ENCODE results near the gene PTPRD.

The PTPRD gene

GRCh38 chr9:9498846-9499245 lies 1114.0 kb downstream of the PTPRD start (continued):
- TF ChIP-seq ZNF704 (tag by site-specific recombination; IDR thresholded peaks at IDR 0.05), result no peak
- TF ChIP-seq ZNF18 (tag by site-specific recombination; IDR thresholded peaks at IDR 0.05), result no peak
- TF ChIP-seq GLI4 (tag by site-specific recombination; IDR thresholded peaks at IDR 0.05), result no peak
- TF ChIP-seq ZSCAN4 (tag by site-specific recombination; IDR thresholded peaks at IDR 0.05), result no peak
- no peak for TF ChIP-seq SCRT1 (tag by site-specific recombination; IDR thresholded peaks at IDR 0.05; ENCODE audit: borderline replicate concordance)

GRCh38 chr9:9498128-9498527 lies 1114.7 kb downstream of the PTPRD start:
- TF ChIP-seq ZNF596 (tag by site-specific recombination; IDR thresholded peaks at IDR 0.05), result no peak
- no peak for TF ChIP-seq ZNF792 (tag by site-specific recombination; IDR thresholded peaks at IDR 0.05)
- TF ChIP-seq ZNF2 (tag by site-specific recombination; IDR thresholded peaks at IDR 0.05), result no peak
- TF ChIP-seq BCL6B (tag by site-specific recombination; IDR thresholded peaks at IDR 0.05), result no peak
- Histone ChIP-seq H3K4me3 (ENCODE audit: low read depth, low read length) (no peak overlapping the region), H3K27ac (ENCODE audit: extremely low read depth, low read depth, low read length) (no peak overlapping the region), H3K36me3 (ENCODE audit: control insufficient read depth in 2 of 2, insufficient read depth in 1 of 2, low read length in 2 of 2) (no peaks in the 10 kb centered on the region), H3K4me1 (ENCODE audit: control insufficient read depth, insufficient read depth, low read length) (no peaks in the 10 kb centered on the region), H3K9me3 (ENCODE audit: control insufficient read depth, insufficient read depth, low read depth, low read length) (no peaks in the 10 kb centered on the region)
- ChIA-PET POLR2A (no interaction called here), CTCF (no interaction called here)

GRCh38 chr9:9494336-9494735 lies 1118.5 kb downstream of the PTPRD start:
- Histone ChIP-seq H3K36me3 (ENCODE audit: control insufficient read depth in 2 of 2, insufficient read depth in 1 of 2, low read length in 2 of 2) (no peaks in the 10 kb centered on the region), H3K4me3 (ENCODE audit: low read depth, low read length) (no peak overlapping the region), H3K27ac (ENCODE audit: extremely low read depth, low read depth, low read length) (no peak overlapping the region), H3K4me1 (ENCODE audit: control insufficient read depth, insufficient read depth, low read length) (no peaks in the 10 kb centered on the region), H3K9me3 (ENCODE audit: control insufficient read depth, insufficient read depth, low read depth, low read length) (no peaks in the 10 kb centered on the region)
- TF ChIP-seq ZNF830 (tag by site-specific recombination; IDR thresholded peaks at IDR 0.05; ENCODE audit: low read depth) (no peak), PRDM4 (tag by site-specific recombination; IDR thresholded peaks at IDR 0.05) (no peak), ZNF140 (tag by site-specific recombination; IDR thresholded peaks at IDR 0.05) (no peak), ZBTB7A (tag by site-specific recombination; IDR thresholded peaks at IDR 0.05; ENCODE audit: low read depth) (no peak), ZBTB8A (tag by site-specific recombination; IDR thresholded peaks at IDR 0.05) (no peak), ZNF558 (tag by site-specific recombination; IDR thresholded peaks at IDR 0.05) (no peak), ZFP37 (tag by site-specific recombination; IDR thresholded peaks at IDR 0.05) (no peak), ZNF26 (tag by site-specific recombination; IDR thresholded peaks at IDR 0.05) (no peak), ZNF561 (tag by site-specific recombination; IDR thresholded peaks at IDR 0.05; ENCODE audit: borderline replicate concordance) (no peak), HOXD13 (CRISPR knock-in tag; IDR thresholded peaks at IDR 0.05; ENCODE audit: borderline replicate concordance) (no peak), OVOL3 (tag by site-specific recombination; IDR thresholded peaks at IDR 0.05) (no peak), ZNF239 (tag by site-specific recombination; IDR thresholded peaks at IDR 0.05) (no peak), ZSCAN4 (tag by site-specific recombination; IDR thresholded peaks at IDR 0.05) (no peak), OSR2 (tag by site-specific recombination; IDR thresholded peaks at IDR 0.05) (no peak), ZNF366 (tag by site-specific recombination; conservative IDR thresholded peaks at IDR 0.05) (no peak), ZNF214 (tag by site-specific recombination; IDR thresholded peaks at IDR 0.05; ENCODE audit: borderline replicate concordance) (no peak), ZNF501 (tag by site-specific recombination; IDR thresholded peaks at IDR 0.05) (no peak)
- ChIA-PET POLR2A (no interaction called here), CTCF (no interaction called here)
